NCI-H1930 (cell line): ENCODE measurements around the gene VPS37B.
"Not testable (repeated sequence)": the region's sequence is repeated elsewhere in the genome, so short reads cannot be mapped to it uniquely, and the experiment has no call there.

Source experiments
- DNase-seq, 2 experiments: peaks; one replicate each; lab custom pipeline; 2025; lab: John Stamatoyannopoulos, UW

VPS37B gene, protein sequence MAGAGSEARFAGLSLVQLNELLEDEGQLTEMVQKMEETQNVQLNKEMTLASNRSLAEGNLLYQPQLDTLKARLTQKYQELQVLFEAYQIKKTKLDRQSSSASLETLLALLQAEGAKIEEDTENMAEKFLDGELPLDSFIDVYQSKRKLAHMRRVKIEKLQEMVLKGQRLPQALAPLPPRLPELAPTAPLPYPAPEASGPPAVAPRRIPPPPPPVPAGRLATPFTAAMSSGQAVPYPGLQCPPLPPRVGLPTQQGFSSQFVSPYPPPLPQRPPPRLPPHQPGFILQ

DNA sequence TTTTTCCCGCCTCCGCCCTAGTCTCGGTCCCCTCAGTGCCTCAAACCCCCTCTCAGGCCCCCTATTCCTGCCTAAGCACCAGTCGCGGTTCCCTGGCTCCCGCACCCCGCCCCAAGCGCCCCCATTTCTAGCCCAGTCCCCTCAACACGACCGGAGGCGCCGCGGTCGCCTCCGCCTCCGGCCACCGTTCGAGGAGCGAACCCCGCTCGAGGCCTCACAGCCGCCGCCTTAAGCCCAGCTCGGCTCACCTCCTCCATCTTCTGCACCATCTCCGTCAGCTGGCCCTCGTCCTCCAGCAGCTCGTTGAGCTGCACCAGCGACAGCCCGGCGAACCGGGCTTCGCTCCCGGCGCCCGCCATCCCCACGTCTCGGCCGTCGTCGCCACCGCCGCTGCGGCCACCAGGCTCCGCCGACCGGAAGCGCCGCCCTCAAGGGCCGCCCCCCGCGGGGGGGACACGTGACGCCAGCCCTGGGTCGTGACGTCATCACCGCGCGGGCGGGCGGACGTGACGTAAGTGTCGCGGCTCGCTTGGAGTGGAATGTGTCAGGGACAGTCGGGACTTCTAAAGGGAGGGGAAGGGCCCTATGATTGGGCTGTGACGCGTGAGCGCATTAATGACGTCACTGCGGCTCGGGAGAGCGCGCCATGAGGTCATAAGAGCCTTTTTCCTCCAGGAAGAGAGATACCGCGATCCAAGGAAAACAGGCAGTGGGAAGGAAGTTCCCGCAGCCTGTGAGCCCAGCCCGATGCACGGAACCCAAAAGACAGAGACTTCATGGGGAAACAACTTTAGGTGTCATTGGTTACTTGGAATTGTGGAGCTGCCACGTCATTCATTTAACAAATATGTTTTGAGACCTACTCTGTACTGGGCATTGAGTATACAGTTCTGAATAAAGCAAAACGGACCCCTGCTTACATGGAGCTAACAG lies at the start of gene VPS37B:
VPS37B (minus strand) TSS at position 421 of the 933 bp plus-strand sequence; CDS start at position 359, 62 bp downstream.
- DNase-seq = peak; percentile 75 to 90

DNA sequence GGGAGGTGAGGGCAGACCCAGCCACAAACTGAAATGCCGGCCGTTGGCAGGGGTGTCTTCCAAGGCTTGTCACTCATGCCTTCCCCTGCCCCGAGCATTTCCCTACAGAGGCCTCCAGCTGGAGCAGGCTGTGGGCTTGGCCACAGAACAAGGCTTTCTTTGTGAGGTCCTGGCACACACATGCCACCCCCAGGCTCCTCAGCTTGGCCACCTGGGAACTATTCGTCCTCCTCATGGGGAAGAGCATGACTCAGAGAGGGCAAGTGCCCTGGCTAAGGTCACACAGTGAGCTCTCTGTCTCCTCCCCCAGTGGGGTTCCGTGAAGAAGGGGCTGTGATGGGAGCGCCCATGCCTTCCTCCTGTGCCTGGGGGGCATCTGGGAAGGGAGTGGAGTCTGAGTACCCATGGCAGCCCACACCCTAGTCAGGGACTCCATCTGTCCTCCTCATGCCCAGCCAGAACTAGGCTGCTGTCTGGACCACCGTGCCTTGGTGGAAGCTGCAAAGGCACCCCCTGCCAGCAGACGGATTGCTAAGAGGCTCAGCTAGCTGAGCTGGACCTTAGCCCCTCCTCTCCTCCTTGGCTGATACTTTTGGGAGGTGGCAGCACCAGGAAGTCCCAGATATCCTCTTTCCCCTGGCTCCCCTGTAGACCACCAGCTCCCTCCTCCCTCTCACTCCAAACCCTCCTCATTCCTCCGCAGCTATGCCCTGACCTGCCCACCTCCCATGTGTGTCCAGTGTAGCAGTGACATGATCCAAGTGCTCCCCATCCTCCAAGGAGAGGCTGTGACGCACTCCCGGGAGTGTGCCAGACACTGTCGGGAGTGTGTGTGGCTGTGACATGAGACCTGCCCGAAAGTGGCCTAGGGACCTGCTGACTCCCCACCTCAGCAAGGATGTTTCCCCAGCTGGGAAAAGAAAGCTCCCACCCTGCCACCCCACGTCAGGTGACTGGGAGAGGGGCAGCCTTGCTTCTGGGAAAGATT lies 49.0 kb upstream of the VPS37B start:
- no peak for DNase-seq

DNA sequence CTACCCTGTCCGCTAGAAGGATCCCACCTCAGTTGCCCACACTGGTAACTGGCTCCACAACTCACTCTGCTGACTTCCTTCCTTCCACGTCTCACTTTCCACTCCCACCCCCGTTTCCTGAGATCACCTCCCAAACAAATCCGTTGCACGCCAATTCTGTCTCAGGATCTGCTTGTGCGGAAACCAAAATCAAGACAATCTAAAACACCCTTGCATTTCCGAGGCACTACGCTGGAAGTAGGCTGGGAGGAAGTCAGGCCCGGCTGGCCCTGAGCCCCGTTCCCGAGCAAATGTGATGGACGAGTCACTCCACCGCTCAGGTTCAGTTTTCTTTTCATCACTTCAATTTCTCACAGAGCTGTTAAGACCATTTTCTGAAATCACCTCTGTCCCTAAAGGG lies 47.3 kb upstream of the VPS37B start:
- no peak for DNase-seq

DNA sequence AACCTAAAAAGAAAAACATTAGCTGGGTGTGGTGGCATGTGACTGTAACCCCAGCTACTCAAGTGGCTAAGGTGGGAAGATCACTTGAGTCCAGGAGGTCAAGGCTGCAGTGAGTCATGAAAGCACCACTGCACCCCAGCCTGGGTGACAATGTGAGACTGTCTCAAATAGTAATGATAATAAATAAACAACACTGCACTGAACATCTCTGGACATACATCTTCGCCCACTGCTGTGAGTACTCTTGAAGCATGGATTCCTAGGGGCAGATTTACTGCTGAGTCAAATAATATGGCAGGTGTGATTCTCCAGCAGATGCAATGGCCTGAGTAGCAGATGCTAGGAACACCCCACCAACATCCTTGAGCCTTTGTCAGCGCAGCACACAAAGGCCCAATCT lies 46.7 kb upstream of the VPS37B start:
- DNase-seq = no peak

DNA sequence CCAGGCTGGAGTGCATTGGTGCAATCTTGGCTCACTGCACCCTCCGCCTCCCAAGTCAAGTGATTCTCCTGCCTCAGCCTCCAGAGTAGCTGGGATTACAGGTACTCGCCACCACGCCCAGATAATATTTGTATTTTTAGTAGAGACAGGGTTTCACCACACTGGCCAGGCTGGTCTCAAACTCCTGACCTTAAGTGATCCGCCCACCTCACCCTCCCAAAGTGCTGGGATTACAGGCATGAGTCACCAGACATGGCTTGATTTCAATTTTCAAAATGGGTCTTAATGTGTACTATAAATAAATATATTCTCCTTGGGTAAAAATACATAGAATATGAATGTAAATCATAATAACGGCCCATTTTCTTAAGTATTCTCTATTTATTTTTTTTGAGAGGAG lies 45.4 kb upstream of the VPS37B start:
- not testable (repeated sequence) for DNase-seq

DNA sequence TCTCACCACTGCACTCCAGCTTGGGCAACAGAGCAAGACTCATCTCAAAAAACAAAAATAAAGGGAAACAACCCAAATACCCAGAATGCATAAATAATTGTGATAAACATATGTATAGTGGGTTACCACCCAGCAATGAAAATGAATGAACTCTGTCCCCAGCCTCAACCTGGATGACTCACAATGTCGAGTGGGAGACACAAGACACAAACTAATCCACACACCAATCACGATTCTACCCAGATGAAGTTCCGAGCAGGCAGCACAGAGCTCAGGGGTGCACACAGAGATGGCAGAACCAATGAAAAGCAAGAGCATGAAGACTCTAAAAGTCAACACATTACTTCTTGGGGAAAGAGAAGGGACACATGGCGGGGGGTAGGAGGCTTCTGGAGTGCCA lies 43.2 kb upstream of the VPS37B start:
- DNase-seq = no peak

DNA sequence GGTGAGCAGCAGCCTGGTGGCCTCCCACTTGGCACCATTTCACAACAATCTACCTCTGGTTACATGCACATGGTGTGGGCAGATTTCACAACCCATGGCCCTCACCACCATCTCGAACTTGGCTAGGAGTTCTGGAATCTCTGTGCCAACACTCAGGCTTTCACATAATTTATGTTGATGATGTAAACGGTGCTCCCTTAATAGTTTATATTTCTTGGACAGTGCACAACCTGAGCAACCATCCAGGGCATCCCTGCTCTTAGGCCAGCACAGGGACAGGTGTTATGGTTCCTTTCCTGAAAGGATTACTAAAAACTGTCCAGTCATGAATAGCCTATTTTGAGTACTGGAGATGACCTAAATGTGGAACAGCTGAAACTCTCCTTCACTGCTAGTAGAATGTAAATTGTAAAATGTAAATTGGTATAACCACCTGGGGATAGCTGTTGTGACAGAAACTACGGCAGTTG lies 41.7 kb upstream of the VPS37B start:
- no peak for DNase-seq

DNA sequence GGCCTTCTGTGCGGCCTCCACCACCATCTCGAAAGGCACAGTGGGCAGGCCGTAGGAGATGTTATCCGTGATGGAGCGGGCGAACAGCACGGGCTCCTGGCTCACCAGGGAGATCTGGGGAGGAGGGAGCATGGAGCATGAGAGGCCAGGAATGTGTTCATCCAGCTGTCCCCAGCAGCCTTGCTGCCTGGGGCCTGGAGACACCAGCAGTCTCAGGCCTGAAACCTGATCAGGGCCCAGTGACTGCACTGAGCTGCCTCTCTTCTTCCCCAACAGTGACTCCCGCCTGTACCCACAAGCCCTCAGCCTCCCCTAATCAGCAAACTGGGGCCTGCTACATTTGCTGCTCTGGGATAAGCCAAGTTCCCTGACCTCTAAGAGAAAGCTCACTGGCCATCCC lies 39.4 kb upstream of the VPS37B start:
- no peak for DNase-seq

DNA sequence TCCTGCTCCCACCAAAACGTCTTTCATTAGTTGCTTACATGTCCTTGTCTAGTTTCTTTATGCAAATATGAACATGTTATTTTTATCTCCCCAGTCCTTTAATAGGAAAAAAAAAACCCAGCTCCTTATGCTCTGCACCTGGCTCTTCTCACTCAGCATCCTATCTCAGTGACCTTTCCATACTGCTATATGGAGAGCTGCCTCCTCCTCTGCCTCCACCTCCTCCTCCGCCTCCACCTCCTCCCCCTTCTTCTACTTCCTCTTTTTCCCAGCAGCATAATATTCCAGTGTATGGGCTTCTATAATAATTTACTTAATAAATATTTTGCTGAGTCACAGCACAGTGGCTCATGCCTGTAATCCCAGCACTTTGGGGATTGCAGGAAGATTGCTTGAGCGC lies 38.8 kb upstream of the VPS37B start:
- no peak for DNase-seq

DNA sequence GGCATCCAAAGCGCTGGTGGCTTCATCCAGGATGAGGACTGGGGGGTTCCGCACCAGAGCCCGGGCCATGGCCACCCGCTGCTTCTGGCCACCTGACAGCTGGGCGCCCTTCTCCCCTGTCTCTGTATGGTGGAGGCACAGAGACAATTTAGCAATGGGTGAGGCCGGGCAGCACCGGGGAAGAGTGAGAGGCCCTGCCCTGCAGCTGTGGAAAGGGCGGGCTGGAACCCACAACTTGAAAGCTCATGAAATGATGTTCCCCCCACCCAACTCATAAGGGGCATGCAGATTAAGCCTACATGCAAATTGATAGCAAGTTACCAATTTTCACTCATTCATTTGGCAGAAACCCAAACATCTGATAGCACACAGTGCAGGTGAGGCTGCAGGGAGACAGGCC lies 36.3 kb upstream of the VPS37B start:
- DNase-seq = no peak

DNA sequence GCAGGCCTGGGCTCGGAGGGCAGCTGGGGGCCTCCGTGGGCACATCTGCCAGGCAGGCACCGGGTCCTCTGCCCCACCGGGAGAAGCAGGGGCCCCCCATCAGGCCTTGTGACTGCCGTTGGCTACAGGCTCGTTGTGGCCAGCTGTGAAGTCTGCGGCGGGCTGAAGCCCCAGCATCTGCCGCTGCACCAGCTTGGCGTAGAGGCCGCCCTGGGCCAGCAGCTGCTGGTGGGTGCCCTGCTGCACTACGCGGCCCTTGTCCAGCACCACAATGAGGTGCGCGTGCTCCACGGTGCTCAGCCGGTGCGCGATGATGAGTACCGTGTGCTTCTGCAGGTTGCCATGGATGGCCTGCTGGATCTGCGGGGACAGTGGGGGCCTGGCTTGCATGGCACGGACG lies 33.9 kb upstream of the VPS37B start:
- DNase-seq = no peak

DNA sequence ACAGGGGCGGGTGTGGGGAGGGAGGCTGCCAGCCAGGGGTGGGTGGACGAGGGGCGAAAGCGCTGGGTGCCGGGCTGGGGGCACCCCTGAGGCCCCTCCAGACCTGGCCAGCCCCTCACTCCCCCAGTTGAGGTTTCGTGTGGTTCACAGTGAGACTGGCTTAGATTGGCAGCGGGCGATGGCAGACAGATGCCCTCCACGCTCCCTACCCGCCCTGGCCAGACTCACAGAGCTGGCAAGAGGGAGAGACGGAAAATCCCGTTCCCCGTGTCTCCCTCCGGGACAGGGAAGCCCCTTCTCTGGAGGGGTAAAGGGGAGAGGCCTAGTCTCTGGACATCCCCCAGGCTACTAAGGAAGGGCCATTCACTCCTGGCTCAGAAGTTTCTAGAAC lies 33.2 kb upstream of the VPS37B start:
- no peak for DNase-seq

DNA sequence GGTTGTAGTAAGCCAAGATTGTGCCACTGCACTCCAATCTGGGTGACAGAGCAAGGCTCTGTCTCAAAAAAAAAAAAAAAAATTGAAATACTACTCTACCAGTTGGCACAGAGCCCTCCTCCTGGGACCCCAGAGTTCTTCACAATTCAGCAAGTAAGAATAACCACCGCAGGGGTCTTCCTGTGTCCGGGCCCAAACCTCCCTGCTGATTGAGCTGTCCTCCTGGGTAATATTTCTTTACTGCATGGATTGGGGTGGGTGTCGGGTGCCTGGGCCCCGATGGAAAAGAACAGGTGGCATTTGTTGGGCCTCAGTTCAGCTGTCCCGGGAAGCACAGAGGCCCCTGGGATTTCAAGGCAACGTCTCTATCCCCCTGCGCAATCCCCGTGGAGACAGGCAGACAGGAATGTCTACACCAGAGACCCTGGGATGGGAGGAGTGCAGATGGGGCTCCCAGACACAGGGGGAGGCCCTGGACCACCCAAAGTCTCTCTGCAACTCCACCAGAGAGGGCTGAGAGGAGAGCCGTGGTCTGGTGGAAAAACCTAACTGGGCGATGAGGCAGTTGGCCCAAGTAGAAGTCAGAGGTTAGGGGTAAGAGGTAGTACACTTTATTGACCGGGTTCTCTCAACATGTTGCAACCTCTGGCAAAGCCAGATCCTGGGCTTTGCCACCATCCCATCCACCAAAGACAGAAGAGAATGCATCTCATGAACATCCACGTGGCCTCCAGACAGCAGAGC lies 32.7 kb upstream of the VPS37B start:
- DNase-seq = no peak

DNA sequence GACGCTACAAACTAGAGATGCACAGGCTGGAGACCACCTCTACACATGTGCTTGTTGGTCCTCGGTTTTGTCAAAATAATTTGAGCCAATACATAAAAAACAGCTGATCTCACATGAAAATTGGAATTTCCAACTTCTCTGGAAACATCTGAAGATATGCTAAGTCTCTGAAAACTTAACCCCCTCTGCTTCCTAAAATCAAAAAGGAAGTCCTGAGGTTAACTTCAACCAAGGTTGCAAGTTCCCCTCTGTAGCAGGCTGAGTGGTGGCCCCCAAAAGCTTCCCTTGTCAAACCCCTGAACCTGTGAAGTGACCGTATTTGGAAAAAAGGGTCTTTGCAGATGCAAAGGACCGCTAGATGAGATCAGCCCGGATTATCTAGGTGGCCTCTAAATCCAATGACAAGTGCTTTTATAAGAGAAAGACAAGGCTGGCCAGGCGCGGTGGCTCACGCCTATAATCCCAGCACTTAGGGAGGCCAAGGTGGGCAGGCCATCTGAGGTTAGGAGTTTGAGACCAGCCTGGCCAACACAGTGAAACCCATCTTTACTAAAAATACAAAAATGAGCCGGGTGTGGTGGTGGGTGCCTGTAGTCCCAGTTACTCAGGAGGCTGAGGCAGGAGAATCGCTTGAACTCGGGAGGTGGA lies 32.0 kb upstream of the VPS37B start:
- no peak for DNase-seq

DNA sequence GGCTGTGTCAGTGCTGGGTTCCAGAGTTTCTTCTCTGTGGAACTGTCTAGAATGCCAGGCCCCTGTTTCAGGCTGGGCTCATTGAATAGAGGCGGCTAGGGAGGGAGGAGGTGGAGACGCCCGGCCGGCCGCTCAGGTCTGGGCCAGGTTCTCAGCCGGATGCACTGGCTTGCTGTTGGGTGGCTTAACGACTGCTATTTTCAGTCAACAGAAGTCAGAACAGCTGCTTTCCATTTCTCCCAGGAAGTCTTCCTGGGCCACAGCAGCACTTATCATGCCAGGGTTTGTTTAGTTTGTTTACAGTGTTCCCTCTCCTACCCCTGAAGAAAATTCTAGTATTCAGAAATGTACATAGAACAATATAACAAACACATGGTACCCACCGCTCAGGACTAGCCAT lies 26.0 kb upstream of the VPS37B start:
- no peak for DNase-seq

DNA sequence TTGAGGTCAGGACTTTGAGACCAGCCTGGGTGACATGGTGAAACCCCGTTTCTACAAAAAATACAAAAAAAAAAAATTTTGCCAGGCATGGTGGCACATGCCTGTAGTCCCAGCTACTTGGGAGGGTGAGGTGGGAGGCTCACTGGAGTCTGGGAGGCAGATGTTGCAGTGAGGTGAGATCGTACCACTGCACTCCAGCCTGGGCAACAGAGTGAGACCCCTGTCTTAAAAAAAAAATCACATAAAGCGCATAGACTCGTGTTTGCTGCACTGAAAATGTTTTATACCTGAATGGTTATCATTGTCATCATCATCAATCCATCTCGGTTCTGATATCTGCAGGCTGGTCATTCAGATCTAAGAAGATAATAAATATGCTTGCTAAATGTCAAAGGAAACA lies 24.8 kb upstream of the VPS37B start:
- no peak for DNase-seq

DNA sequence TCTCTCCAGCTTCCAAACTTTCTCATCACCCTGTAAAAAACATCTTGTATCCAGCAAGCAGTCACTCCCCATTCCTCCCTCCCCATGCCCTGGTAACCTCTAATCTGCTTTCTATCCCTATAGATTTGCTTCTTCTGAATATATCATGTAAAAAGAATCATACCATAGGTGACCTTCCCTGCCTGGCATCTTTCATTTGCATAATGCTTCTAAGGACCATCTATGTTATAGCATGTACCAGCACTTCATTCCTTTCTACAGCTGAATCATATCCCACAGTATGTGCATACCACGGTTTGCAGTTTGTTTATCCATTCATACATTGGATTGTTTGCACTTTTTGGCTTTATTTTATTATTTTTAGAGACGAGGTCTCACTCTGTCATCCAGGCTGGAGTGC lies 22.9 kb upstream of the VPS37B start:
- DNase-seq = no peak

DNA sequence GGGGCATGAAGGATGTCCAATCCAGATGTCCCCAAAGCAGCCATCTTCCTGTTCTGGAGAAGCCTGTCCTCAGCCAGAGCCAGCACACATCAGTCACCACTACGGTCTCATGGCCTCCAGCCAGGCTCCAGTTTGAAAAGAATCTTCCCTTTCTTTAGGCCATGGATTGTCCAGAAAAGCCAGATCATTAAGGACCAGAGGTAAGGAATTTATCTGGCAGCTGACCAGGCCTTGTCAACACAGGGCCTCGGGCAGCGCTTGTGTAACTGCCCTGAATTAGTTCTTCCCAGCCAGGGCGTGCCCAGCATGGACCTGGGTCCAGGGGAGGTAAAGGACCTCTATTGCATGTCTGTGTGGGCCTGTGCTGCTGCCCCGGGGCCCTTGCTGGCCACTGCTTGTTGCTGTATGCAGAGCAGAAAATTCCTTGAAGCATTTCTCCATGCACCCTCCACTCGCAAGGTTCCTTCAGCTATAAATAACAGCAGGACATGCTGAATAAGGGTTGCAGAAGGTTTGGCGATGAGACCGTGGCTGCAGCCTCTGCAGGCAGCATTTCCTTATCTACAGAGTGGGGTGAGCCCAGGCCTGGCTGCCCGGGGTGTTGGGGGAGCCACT lies 21.7 kb upstream of the VPS37B start:
- DNase-seq = no peak

DNA sequence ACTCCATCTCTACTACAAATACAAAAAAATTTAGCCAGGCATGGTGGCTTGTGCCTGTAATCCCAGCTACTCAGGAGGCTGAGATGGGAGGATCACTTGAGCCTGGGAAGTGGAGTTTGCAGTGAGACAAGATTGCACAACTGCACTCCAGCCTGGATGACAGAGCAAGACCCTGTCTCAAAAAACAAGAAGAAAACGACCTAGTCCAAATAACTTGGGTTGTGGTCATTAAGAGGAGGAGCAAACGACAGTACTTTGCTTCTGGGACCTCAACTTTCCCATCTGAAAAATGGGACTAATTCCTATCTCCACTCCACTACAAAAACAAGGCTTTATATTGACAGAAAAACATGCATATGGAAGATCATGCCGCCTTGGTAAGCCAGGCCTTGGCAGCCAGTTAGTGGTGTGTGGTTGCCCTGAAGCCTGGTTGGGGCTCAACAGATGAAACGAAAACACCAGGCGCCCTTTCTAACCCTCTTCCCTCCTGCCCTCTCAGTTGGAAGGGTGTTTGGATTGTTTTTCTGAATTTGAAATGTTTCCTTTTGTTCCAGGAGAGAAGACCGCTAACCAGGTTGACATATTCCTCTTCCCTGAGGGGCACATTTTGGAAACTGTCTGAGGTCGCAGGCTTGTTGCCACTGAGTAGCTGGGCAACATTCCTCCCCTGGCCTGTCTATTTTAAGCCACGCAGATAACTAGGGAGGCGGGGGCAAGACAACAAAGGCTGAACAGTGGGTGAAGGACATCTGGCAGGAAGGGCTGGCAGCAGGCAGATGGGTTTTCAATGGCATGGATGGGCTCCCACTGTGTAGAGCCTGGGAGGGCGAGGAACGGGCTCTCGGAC lies 13.7 kb upstream of the VPS37B start:
- DNase-seq = no peak
